K562 (cell line): Measurements from ENCODE around the gene HSD17B8. TPM values are rescaled to one million over a fixed set of nuclear protein-coding genes. Genes with fewer than 3 reads are reported as not detected.

ENCODE experiments used
- BCOR ChIP-seq: fragments of 450-650 bp; IDR thresholded peaks from 2 replicates; pipeline ENCODE4 v1.6.1; 2016
- CTCF ChIP-seq, 3 experiments: IDR thresholded peaks in 2 of 3; conservative IDR thresholded peaks in 1 of 3; 2 replicates each; pipeline ENCODE4 v1.5.1; 2011 to 2012; ENCODE audit warnings: low read length in 3 of 3, mild to moderate bottlenecking in 3 of 3, control low read depth in 2 of 3, improper control_type of control experiment in 1 of 3, inconsistent platforms in 1 of 3, low read depth in 1 of 3, mixed read lengths in 1 of 3, moderate library complexity in 1 of 3; ENCODE audit not compliant: insufficient read depth in 2 of 3
- FOXA1 ChIP-seq: fragments of 450-650 bp; IDR thresholded peaks from 2 replicates; pipeline ENCODE4 v1.6.1; 2016; ENCODE audit warnings: mild to moderate bottlenecking, borderline replicate concordance
- JUN ChIP-seq, 2 experiments: sonication (generic) in 1 of 2; formaldehyde crosslinking in 1 of 2; IDR thresholded peaks; 2 replicates each; pipeline versions ENCODE4 v1.6.1 to v1.8.0; 2012 to 2022; ENCODE audit warnings: borderline replicate concordance in 2 of 2, mild to moderate bottlenecking in 2 of 2, improper control_type of control experiment in 1 of 2, low read depth in 1 of 2, low read length in 1 of 2, missing genetic modification reagents in 1 of 2
- PHTF2 ChIP-seq: fragments of 250-450 bp; sonication (Bioruptor Pico); IDR thresholded peaks from 2 replicates; pipeline ENCODE4 v1.5.0; 2021; ENCODE audit warnings: mild to moderate bottlenecking
- POLR2AphosphoS2 ChIP-seq: IDR thresholded peaks from 2 replicates; pipeline ENCODE4 v1.6.1; 2012; ENCODE audit warnings: low read length, improper control_type of control experiment
- POLR2AphosphoS5 ChIP-seq: IDR thresholded peaks from 2 replicates; pipeline ENCODE4 v1.6.1; 2011; ENCODE audit warnings: mild to moderate bottlenecking, low read depth, low read length, moderate library complexity; ENCODE audit not compliant: control insufficient read depth, insufficient read depth
- POLR2B ChIP-seq: fragments of 450-650 bp; IDR thresholded peaks from 2 replicates; pipeline ENCODE4 v1.6.1; 2018; ENCODE audit warnings: low read depth; ENCODE audit not compliant: partially characterized antibody
- PYGO2 ChIP-seq: fragments of 450-650 bp; IDR thresholded peaks from 2 replicates; pipeline ENCODE4 v1.6.1; 2016; ENCODE audit warnings: mild to moderate bottlenecking, missing genetic modification characterization, moderate library complexity, missing compliant biosample characterization
- TFAM ChIP-seq: fragments of 250-450 bp; sonication (Bioruptor Pico); conservative IDR thresholded peaks from 2 replicates; pipeline ENCODE4 v1.5.0; 2021; ENCODE audit warnings: mild to moderate bottlenecking, moderate library complexity
- UBTF ChIP-seq, 2 experiments: IDR thresholded peaks; 2 replicates each; pipeline ENCODE4 v1.6.1; 2012; ENCODE audit warnings: improper control_type of control experiment in 2 of 2, low read depth in 2 of 2, low read length in 2 of 2, borderline replicate concordance in 1 of 2
- ZNF140 ChIP-seq: fragments of 250-450 bp; sonication (Bioruptor Pico); IDR thresholded peaks from 2 replicates; pipeline ENCODE4 v1.8.0; 2021; ENCODE audit warnings: moderate library complexity, mild to moderate bottlenecking, inconsistent platforms
- polyA plus RNA-seq, 8 experiments: library from polyadenylated mRNA; depleted of rRNA in 4 of 8; stranded (reverse) in 5 of 8; unstranded in 3 of 8; fragments of >200 nt; fragmentation: Nextera tagmentation in 2 of 8; fragmentation: Illumina TruSeq in 1 of 8; extraction: Ambion mirVana in 2 of 8; extraction: Trizol in 1 of 8; gene quantifications; 2 replicates each; pipeline versions ENCODE4 v1.2.1 to v1.2.3, GENCODE V29; 2011 to 2014; ENCODE audit warnings: inconsistent platforms in 1 of 8, missing spikeins in 1 of 8
- total RNA-seq, 7 experiments: library from RNA; depleted of rRNA in 6 of 7; stranded (reverse); fragments of >200 nt in 6 of 7; fragmentation: Illumina TruSeq in 2 of 7; extraction: Trizol in 2 of 7; gene quantifications; 2 replicates each; pipeline versions ENCODE4 v1.2.1 to v1.2.3, GENCODE V29; 2011 to 2021; ENCODE audit warnings: low replicate concordance in 1 of 7
- TF ChIP-seq, protein P1 (sequence below): fragments of 150-350 bp; conservative IDR thresholded peaks from 2 replicates; pipeline ENCODE4 v1.6.1; 2014; ENCODE audit warnings: low read length
- TF ChIP-seq, protein P2 (sequence below): fragments of 250-450 bp; sonication (Bioruptor Pico); IDR thresholded peaks from 2 replicates; pipeline ENCODE4 v1.5.0; 2022; ENCODE audit warnings: mild to moderate bottlenecking

HSD17B8 gene
- total and polyA plus RNA-seq, 9 of the 15 experiments (the other 6 are each of a cell fraction or from before 2014, with no cell fraction given) = 3.7 to 35.2 (median 14.2) TPM

DNA sequence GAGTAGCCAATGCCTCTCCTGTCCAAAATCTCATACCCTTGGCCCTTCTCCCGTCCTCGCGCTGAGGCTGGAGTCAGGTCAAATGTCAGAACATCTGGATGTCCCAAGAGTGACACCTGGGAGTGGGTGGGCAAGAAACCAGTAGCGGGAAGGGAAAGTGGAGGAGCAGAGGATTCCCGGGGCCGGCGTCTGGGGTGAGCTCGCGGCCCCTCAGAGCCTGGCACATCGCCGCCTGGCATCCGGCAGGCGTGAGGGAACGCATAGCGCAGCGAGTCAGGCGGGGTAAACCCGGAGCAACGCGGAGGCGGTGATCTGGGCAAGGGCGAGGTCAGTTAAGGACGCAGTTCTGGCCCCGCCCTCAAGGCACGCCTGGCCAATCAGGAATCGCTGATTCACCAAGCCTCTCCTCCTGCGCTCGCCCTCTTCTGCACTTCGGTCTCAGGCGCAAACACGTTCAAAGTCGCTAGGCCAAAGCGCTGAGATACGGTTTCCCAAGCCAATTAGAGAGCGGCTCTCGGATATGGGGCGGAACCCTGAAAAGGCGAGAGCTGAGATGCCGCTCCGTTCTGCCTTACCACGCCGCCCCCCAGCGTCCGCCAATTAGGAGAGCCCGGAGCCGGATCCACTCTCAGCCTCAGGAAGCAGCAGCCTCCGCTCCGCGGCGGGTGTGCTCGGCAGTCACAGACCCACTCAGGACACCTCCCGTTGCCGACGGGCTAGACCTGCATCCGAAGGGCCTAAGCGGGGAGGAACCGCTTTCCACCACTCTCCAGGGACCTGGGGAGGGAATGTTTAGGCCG is 44.7 kb downstream of the HSD17B8 start (continued):
- TF ChIP-seq, protein P1, sequence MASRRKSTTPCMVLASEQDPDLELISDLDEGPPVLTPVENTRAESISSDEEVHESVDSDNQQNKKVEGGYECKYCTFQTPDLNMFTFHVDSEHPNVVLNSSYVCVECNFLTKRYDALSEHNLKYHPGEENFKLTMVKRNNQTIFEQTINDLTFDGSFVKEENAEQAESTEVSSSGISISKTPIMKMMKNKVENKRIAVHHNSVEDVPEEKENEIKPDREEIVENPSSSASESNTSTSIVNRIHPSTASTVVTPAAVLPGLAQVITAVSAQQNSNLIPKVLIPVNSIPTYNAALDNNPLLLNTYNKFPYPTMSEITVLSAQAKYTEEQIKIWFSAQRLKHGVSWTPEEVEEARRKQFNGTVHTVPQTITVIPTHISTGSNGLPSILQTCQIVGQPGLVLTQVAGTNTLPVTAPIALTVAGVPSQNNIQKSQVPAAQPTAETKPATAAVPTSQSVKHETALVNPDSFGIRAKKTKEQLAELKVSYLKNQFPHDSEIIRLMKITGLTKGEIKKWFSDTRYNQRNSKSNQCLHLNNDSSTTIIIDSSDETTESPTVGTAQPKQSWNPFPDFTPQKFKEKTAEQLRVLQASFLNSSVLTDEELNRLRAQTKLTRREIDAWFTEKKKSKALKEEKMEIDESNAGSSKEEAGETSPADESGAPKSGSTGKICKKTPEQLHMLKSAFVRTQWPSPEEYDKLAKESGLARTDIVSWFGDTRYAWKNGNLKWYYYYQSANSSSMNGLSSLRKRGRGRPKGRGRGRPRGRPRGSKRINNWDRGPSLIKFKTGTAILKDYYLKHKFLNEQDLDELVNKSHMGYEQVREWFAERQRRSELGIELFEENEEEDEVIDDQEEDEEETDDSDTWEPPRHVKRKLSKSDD = no peak
- peak; percentile 32; the same call in 1 of the 2 replicates for TF ChIP-seq BCOR
- no peak for TF ChIP-seq PHTF2 (CRISPR knock-in tag)
- TF ChIP-seq FOXA1 = no peak
- TF ChIP-seq POLR2AphosphoS2 = peak; percentile 96
- TF ChIP-seq JUN (IDR thresholded peaks at IDR 0.05; ENCODE audit: borderline replicate concordance, low read depth, low read length) = 0 out of 2 replicates have a peak, but pooled peaks have one; percentile 30
- peak; percentile 80; the same call in 1 of the 2 replicates for TF ChIP-seq JUN (CRISPR knock-in tag; IDR thresholded peaks at IDR 0.05; ENCODE audit: borderline replicate concordance)
- TF ChIP-seq PYGO2 (tag) = 0 out of 2 replicates have a peak, but pooled peaks have one; percentile 16
- peak; percentile 73 for TF ChIP-seq POLR2AphosphoS5
- TF ChIP-seq POLR2B = peak; percentile 87
- TF ChIP-seq, protein P2, sequence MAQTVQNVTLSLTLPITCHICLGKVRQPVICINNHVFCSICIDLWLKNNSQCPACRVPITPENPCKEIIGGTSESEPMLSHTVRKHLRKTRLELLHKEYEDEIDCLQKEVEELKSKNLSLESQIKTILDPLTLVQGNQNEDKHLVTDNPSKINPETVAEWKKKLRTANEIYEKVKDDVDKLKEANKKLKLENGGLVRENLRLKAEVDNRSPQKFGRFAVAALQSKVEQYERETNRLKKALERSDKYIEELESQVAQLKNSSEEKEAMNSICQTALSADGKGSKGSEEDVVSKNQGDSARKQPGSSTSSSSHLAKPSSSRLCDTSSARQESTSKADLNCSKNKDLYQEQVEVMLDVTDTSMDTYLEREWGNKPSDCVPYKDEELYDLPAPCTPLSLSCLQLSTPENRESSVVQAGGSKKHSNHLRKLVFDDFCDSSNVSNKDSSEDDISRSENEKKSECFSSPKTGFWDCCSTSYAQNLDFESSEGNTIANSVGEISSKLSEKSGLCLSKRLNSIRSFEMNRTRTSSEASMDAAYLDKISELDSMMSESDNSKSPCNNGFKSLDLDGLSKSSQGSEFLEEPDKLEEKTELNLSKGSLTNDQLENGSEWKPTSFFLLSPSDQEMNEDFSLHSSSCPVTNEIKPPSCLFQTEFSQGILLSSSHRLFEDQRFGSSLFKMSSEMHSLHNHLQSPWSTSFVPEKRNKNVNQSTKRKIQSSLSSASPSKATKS (CRISPR knock-in tag) = no peak
- no peak for TF ChIP-seq ZNF140 (CRISPR knock-in tag)
- TF ChIP-seq CTCF (IDR thresholded peaks at IDR 0.05 in 2 of 3, conservative IDR thresholded peaks at IDR 0.05 in 1 of 3; ENCODE audit: insufficient read depth in 2 of 3, low read depth in 1 of 3, low read length in 3 of 3) = peak; percentile 34 to 52 (median 48); a peak in 5 of 6 replicates
- peak; percentile 75 to 77; a peak in 2 of 4 replicates for TF ChIP-seq UBTF (IDR thresholded peaks at IDR 0.05; ENCODE audit: borderline replicate concordance in 1 of 2, low read depth in 2 of 2, low read length in 2 of 2)
- no peak for TF ChIP-seq TFAM (CRISPR knock-in tag)
